ENCODE data around the gene C12orf57.

Gene C12orf57

GRCh38 chr12:6948873-6949594, 5.2 kb downstream of the C12orf57 start:
- H3K27ac ChIP-seq, result no peak overlapping the region
- TF ChIP-seq CTCF (conservative IDR thresholded peaks at IDR 0.05), result no peak; the same call in 1 of the 2 replicates
- TF ChIP-seq ZFX (IDR thresholded peaks at IDR 0.05), result no peak

- no peak for TF ChIP-seq CTCF (conservative IDR thresholded peaks at IDR 0.05)
- TF ChIP-seq ZFX (IDR thresholded peaks at IDR 0.05), result no peak
- no peak overlapping the region for H3K27ac ChIP-seq
Observed at GRCh38 chr12:6950401-6950801, 6.6 kb downstream of the C12orf57 start.

GRCh38 chr12:6950811-6951540, 7.2 kb downstream of the C12orf57 start, which contains the start of gene PTPN6:
PTPN6 (plus strand) TSS chr12:6951356; CDS start chr12:6951513, 157 bp downstream.
- H3K27ac ChIP-seq, result no peak within 1 kb of the TSS
- TF ChIP-seq CTCF (conservative IDR thresholded peaks at IDR 0.05) (no peak), ZFX (IDR thresholded peaks at IDR 0.05) (no peak)

GRCh38 chr12:6951551-6952120, 7.8 kb downstream of the C12orf57 start:
- TF ChIP-seq ZFX (IDR thresholded peaks at IDR 0.05), result no peak
- TF ChIP-seq CTCF (conservative IDR thresholded peaks at IDR 0.05), result no peak
- H3K27ac ChIP-seq, result no peak overlapping the region

- H3K27ac ChIP-seq, result no peak overlapping the region
- TF ChIP-seq ZFX (IDR thresholded peaks at IDR 0.05) (no peak), CTCF (conservative IDR thresholded peaks at IDR 0.05) (no peak)
Observed at GRCh38 chr12:6952121-6952862, 8.5 kb downstream of the C12orf57 start.

GRCh38 chr12:6952863-6953441, 9.1 kb downstream of the C12orf57 start:
- no peak for TF ChIP-seq ZFX (IDR thresholded peaks at IDR 0.05)
- no peak overlapping the region for H3K27ac ChIP-seq
